IPS-NIHi7 (cell line): ENCODE measurements around the gene SORL1.

ENCODE experiments used
- DNase-seq: peaks from one replicate; pipeline ENCODE4 v3.0.0; 2012; ENCODE audit warnings: mixed read lengths; ENCODE audit errors: extremely low spot score

SORL1 gene

DNA sequence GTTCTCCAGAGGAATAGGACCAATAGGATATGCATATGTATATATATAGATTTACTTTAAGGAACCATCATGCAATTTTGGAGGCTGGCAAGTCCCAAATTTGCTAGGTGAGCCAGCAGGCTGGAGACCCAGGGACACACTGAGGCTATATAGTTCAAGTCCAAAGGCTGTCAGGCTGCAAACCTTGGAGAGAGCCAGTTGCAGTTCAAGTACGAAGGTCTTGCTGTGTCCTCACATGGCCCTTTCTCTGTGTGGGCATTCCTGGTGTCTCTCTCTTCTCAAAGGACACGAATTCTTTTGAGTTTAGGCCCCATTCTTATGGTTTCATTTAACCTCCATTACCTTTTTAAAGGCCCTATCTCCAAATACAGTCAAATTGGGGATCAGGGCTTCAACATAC lies 135.1 kb downstream of the SORL1 start:
- DNase-seq: no peak

DNA sequence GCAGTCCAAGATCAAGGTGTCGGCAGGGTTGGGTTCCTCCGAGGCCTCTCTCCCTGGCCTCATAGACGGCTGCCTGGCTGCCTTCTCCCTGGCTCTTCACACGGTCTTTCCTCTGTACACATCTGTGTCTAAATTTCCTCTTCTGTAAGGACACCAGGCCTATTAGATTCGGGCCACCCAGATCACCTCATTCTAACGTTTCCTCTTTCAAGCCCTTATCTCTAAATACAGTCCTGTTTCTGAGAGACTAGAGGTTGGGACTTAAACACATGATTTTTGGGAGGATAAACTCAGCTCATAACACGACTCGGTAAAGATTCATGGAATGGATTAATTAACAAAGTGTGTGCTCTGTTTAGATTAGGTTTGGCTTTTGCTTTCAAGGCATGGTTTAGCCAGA lies 136.6 kb downstream of the SORL1 start:
- no peak for DNase-seq

DNA sequence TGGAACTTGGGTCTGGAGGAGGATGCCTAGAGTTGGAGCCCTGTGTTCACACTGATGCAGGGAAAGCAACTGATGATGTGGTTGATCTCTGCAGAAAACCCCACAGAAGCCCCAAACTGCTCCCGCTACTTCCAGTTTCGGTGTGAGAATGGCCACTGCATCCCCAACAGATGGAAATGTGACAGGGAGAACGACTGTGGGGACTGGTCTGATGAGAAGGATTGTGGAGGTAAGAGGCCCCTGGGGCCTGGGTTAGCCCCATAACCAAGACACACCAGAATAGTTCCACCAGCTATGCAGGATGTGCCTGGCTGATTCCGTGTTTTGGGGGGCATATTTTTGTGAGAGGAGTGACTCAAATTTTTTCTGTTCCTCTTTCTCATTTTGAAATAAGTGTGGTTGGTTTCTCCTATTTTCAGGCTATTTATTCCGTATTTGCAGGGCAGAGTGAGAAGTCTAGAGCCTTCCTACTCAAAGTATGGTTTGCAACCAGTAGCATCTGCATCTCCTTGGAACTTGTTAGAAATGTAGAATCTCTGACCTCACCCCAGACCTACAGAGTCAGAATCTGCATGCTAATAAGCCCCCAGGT lies 137.9 kb downstream of the SORL1 start:
- no peak for DNase-seq

DNA sequence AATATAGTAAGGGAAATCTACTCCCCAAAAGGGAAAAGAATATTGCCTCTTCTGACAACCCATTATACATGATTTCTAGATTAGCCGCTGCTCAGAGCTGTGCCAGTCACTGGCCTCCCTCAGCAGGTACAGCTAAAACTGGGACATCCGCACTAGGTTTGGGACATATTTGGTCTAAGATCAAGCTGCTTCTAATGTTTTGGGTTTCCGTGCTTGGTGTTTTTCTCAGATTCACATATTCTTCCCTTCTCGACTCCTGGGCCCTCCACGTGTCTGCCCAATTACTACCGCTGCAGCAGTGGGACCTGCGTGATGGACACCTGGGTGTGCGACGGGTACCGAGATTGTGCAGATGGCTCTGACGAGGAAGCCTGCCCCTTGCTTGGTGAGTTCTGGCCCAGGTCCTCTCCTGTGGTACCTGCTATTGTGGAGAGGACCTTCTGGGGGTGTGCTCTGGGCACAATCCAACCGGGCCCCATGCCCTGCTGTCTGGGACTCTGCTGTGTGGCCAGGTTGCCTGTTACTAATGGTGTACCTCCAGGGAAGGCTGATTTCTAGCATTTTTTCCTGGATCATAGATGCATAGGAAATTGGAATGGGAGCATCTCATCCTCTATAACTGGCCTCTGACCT lies 138.8 kb downstream of the SORL1 start:
- no peak for DNase-seq

DNA sequence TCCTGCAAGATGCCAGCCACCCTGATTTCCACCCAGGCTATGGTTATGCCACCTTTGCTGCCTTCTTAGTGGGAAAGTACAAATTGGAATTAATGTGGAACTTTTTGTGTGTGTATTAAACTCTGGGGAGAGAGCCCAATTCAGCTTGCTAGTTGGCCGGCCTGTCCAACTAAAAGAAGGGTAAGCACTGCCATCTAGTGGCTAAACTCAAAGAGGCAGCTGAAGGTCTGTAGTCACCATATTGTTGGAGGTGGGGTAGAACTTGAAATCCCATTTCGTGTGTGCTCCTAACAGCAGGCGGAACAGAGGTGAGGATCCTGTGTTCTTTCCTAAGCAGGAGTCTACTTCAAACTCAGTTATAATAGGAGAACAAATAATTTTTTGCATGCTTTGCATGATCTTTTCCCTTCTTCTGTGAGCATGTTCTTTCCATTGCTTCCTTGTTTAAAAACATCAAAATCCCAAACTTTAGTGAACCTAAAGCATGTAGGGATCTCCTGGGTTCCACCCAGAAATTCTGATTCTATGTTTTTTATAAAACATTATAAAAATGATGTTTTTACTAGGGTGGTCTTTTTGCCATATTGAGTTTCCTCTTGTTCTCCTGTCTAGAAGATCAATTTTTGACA lies 139.4 kb downstream of the SORL1 start:
- peak; percentile 88 for DNase-seq

DNA sequence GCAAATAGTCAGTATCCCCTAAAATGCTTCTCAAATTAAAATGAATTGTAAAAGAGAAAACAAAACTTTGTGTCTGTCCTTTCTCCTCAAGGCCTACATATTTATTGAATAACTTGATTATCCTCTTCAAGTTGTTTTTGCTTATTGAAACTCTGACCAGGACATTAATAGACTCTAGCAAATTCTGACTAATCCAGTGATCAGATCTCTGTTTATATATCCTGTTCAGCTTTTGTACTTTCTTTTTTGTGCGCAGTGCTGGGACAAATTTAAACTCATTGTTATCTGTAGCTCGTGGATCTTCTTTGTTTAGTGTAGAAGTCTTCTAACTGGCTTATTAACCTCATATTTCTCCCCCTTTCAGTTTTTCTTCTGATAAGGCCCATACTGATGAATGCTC lies 140.6 kb downstream of the SORL1 start:
- no peak for DNase-seq

DNA sequence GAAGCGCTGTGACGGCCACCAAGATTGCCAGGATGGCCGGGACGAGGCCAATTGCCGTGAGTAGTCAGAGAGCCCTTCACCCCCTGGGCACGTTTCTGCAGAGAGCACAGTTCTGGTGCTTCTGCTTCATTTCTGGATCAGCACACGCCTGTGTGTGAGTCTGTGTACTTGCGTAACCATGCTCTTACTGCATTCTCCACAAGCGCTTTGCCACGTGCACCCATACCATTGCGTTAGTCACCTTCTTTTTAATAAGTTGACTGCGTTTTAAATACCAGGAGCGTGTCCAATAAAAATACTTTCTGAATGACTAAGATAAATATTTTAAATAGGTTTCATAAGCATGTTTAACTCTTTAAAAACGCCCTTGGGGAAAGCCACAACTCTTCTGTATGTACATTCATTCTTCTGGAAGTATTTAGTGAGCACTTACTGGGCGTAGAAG lies 143.6 kb downstream of the SORL1 start:
- DNase-seq: no peak

DNA sequence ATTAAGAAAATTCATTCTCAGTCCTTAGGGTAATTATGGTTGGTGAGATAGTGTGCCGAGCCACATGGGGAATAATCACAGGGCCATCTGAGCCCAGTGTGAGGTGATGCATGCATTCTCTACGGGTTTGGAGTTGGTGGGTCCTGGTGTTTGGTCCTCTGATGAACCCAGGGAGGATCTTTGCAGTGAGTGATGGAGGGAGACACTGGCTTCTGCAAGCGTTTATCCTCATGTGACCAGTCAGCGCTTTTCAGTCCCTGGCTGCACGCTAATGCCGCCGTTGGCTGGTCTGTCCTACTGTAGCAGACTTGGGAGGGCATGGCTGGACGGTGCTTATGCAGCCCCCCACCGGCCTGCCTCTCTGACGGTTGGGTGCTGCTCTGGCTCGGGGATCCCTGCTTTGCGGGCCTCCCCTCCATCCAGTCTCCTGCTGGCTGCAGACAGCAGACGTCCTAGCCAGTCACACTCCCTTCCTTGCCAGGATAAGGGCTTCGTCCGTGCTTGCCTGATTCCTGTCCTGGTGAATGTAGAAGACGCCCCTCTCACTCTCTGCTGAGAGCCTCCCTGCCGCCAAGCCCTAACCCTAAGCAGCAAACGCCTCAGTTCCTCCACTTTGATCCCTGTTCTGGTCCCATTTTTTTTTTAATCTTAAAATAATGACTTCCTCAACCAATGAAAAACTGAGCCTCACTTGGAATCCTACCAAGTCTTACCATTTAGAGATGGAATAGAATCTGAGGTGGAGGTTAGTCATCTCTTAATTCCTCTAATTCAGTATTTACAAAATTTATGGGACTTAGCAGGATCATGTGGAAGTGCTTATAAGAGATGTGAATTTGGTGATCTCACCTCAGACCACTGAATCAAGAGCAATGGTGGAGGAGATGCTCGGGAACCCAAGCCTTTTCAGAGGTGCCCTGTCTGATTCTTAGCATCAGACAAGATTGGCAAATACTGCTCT lies 144.4 kb downstream of the SORL1 start:
- no peak for DNase-seq

DNA sequence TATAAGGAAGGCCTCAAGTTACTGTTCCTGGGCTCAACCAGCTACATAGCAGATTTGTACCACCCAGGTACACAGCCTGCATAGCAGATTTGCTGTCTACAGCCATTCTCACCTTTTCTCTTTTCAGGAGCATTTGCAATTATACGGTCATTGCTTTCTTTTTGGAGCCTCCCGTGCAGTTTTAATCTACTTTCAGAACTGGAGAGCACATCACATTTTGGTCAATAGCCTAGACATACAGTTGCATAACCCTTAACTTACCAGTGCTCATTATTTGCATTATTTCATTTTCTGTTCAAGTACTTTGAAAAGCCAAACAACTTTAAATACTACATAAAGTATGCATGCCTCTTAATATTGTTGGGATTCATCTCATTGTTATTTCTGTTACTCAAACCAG lies 151.2 kb downstream of the SORL1 start:
- DNase-seq: no peak

DNA sequence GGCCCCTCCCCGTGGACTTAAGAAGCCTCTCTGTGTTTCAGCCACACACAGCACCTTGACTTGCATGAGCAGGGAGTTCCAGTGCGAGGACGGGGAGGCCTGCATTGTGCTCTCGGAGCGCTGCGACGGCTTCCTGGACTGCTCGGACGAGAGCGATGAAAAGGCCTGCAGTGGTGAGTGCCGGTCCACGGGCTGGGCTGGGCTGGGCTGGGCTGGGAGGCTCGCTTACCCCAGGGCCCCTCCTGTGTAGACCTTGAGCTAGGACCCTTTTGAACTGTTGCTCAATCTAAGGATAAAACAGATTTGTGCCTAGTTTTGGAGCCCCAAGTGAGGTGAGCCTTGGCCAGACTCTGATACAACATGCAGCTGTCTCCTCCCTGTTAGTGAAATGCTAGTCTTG lies 152.0 kb downstream of the SORL1 start:
- DNase-seq: no peak

DNA sequence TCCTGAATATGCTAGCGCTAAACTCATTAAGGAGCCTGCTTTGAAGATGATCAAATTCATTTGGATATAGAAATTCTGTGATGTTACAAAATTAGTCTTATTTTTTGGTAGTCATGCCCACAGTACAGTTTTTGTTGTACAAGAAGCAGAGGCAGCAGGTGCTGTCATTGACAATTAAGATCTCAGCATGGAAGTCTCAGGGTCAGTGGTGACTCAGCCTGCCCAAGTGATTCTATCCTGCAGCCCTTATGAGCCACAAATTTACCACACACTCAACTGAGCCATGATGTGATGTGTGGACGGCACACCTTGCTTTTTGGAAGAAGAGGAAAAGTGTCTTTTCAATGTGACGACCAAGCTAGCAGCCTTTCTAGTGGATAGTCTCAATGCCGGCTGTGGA lies 154.2 kb downstream of the SORL1 start:
- no peak for DNase-seq

DNA sequence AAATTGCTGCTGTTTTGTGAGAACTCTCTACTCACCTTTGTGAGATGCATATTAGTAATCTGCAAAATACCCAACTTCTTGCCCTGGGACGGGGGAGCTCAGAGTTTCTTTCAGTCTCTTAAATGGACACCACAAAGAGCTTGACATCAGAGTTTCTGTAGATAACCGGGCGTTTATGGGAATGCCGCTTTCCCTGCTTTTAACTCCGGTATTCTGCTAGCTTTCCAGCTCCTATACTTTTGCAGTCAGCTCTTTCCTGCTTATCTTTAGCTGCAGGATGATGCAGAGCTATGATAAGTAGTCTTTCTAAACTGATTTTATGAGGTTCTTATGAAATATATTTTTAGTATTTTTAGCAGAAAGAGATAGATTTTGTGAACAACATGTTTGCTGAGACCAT lies 155.2 kb downstream of the SORL1 start:
- DNase-seq: no peak

DNA sequence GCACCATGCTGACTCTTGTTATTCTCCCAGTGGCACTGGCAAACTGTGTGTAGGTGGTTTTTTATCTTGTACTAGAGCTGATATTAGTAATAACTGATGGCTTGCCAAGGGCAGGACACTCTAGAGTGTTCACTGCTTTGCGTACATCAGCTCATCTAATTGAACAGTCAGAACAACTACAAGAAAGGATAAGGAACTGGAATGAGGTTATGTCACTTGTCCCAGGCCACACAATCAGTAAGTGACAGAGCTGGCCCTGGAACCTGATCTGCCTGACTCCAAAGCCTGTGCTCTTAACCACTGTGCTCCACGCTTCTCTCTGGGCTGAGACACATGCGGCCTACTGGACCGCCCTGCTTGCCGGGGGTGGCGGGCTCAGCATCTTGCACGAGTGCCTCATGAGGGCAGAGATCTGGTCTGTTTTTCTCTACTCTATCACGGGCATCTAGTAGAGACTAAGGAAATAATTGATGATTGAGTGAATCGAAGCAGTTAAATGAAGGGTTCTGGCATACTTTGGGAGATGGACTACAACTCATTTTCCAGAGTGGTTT lies 156.5 kb downstream of the SORL1 start:
- no peak for DNase-seq

DNA sequence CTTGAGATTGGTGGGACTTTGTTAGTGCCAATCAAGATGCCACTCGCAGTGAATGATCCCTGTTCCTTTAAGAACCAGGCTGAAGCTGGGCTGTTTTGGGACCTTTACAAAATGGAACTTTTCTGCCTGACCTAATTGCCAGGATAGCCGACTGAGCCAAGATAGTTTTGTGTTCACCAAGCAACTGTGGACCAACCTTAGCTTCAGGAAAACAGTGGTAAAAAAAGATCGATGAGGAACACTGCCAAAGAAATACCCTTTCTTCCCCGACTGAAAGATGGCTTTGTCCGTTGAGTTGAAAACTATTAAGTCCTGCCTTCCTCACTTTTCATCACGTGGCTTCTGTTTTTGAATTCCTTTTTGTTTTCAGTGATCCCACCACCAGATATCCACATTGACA lies 158.6 kb downstream of the SORL1 start:
- no peak for DNase-seq

DNA sequence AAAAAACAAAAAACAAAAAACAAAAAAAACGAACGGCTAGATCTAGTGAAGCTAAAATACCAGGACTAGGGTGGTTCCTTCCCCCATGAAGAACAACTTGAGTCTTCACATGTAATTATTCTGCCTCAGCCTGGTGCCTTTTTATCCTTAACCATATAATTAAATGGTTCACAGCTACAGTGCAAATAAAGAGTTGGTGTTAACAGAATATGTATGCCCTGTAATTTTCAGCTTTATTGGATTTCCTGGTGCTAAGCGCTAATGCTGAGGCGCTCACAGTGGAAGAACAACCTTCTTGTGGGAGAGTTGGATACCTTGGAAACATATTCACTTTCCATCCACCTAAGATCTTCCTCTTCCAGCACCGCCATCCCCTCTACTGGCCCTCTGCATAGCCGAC lies 159.1 kb downstream of the SORL1 start:
- no peak for DNase-seq

DNA sequence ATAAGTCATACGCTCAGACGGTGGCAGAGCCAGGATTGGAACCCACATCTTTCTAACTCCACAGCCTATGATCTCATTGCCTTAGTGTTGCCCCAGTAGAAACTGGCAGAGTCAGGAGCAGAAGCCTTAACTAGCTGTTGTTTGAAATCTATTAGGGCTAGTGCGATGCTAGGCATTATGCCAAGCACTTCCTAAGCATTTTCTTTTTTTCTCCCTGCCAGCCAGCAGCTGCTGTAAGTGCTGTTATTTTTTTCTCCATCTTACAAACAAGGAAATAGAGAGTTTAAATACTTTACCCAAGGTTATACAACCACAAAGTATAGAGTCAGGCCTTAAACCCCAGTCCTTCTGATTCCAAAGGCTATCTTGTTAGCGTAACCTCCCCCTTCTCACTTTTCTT lies 161.6 kb downstream of the SORL1 start:
- DNase-seq: no peak

DNA sequence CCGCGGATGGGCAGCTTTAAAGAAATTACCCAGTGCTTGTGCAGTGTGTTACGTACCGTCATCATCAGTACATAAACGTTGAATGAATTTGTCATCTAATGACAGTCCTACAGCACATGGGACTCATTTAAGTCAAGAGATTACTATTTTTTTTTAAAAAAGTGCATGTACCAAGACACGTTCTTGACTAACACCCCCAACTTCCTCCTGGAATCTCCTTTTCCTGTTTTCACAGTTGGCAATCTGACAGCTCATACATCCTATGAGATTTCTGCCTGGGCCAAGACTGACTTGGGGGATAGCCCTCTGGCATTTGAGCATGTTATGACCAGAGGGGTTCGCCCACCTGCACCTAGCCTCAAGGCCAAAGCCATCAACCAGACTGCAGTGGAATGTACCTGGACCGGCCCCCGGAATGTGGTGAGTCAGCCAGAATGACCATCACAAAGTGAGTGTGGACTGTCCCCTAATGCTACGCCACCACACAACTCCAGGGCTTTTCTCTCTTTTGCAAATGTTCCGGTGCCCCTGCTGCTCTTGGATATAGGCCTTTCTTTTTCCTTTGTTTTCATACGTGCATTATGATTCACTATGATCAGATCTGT lies 162.6 kb downstream of the SORL1 start:
- peak; percentile 56 for DNase-seq

DNA sequence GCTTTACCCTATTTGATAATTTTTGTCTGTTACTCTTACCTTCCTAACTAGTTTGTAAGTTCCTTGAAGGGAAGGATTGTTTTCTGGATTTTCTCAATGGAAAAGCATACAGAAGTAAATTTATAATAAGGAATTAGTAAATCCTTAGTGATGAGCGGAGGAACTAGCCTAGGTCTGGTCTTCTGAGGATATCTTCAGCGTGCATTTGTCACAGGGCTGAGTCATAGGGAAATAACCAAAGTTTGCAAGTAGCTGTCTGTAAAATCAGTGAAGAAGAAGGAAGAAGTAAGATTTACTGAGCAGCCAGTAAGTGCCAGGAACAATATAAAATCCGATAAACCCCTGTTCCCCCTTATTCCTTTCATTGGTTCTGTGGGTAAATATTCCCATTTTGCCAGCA lies 163.4 kb downstream of the SORL1 start:
- no peak for DNase-seq

DNA sequence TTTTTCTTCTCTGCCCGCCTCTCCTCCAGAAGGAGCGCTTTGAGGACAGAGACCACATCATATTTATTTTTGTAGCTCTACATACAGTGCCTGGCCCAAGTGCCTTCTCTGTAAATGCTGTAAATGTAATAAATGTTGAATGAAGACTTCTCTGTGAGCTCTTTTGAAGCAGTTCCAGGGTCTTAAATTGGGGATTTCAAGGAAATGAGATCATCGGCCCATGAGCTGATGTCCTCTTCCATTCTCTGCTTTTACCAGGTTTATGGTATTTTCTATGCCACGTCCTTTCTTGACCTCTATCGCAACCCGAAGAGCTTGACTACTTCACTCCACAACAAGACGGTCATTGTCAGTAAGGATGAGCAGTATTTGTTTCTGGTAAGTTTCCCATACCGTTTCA lies 166.4 kb downstream of the SORL1 start:
- no peak for DNase-seq

DNA sequence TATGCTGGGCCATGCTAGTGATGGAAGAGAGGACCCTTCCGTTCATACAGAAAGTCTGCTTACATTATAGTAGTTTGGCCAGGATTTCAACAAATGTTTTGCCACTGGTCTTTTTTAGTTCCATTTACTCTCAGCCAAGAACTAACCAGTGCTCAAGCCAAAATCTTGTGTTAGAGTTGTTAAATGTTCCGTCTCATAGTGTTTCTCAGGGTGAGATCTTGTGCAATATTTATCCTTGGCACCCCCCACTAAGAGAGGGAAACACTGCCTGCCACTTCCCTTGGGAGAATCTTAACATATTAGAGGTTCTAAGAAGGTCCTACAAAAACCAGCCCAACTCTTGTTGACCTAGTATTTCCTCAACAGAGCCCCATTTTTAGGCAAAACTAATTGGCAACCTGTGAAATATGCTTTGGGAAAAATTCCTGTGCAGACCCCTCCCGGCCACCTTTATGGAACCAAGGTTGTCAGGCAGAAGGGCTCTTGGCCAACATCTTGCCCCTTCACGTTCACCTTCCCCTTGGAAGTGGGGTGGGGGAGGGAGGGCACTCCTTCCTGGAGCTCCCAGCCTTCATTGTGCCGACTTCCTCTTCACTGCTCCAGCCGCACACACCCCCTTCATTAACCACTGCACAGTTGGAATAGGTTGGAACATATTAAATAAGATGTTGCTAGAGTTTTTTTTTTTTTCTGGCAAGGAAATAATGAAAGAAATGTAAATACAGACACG lies 173.8 kb downstream of the SORL1 start:
- DNase-seq: no peak

DNA sequence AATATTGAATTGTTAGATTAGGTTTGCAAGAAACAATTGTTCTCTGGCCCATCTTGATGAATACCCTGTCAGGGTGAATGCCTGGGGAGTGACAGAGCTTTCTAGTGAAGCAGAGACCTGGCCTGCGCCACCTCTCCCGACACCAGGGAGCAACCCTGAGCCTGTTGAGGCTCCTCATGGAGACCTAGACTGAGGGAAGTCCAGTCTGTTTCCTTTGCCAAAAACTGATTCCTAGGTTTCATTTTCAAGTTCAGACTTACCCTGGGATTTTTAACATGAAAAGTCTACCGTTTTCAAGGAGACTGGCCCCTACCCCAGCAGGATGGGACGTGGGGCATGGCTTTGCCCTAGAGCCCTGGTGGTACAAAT lies 174.4 kb downstream of the SORL1 start:
- DNase-seq: no peak
